D721Med (cell line): ENCODE data around the gene TBL3.

Experiments used
- DNase-seq: peaks from one replicate; pipeline ENCODE4 v3.0.0; 2011; ENCODE audit warnings: low spot score; ENCODE audit not compliant: insufficient read length
- FAIRE-seq: peaks from 2 replicates; lab custom pipeline; 2011; peaks lifted over from hg19 to GRCh38; lab: Jason Lieb, UNC
- CTCF ChIP-seq: IDR thresholded peaks from 2 replicates; pipeline ENCODE4 v1.5.1; 2012; ENCODE audit warnings: mild to moderate bottlenecking, control low read depth; ENCODE audit not compliant: insufficient read depth; ENCODE audit errors: missing control alignments

The TBL3 gene

DNA sequence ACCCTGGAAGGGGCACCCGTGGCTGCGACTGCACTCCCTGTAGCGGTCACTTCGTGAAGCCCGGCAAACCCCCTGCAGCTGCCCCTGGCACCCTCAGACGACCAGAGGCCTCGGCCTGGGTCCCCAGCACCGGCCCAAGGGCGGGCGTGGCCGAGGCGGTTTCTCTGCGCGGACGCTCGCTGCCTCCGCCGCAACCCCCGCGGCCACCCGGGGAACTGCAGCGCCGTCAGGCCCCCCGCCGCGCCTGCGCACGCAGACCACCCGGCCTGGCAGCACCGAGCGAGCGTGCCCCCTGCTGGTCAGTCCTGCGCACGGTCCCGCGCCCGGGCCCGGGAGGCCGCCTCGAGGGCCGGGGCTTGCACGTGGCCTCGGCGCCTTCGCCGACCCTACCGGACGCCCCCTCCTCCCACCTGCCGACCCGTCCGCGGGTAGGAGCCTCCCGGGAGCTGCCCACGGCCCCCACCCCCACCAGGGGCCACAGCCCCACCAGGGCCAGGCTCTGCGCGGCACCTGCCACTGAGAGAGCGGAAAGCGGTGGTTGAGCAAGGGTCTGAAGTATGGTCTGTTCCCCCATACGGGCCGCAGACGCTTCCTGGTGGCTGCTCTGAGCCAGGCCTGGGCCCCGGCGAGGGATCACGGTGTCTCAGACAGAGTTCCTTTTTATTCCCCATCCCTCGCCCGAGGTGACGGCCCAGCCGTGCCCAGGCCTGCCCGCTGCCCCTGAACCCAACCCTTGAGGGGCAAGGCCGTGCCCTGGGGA lies 42.1 kb upstream of the TBL3 start:
- DNase-seq = peak; percentile 83
- no peak for FAIRE-seq
- TF ChIP-seq CTCF = peak; percentile 81

- FAIRE-seq (no peak), DNase-seq (no peak)
These were observed 41.5 kb upstream of the TBL3 start for GRCh38 chr16:1930338-1930720.

GRCh38 chr16:1932050-1933028 lies 39.5 kb upstream of the TBL3 start:
- FAIRE-seq = no peak
- no peak for DNase-seq
- TF ChIP-seq CTCF = no peak

More at GRCh38 chr16:1930338-1930720, 41.5 kb upstream of the TBL3 start:
- no peak for TF ChIP-seq CTCF

- FAIRE-seq = no peak
- no peak for TF ChIP-seq CTCF
- no peak for DNase-seq
These were observed 38.7 kb upstream of the TBL3 start for GRCh38 chr16:1933097-1933661.

DNA sequence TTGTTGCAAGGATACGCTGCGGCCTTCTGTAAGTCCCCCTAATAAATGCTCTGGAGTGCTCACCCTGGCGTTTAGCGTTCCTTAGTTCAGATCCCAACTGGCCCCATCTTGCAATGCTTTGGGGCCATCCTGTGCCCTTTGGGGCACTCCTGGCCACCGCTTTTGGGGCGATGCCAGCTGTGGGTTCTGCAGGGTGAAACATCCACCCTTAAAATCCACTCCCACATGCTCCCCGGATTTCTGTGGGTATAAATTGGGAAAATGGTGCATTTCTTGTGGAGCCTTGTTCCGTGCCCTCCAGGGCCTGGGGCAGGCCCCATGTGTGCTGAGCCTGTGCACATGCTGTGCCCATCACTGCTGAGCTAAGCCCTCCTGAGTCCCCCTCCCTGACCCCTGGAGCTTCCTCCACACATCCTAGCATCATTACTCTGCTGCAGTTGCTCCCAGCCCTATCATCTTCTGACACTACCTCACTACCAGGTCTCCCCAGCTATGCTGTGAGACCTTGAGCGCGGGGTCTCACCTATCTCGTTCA lies 34.8 kb upstream of the TBL3 start:
- FAIRE-seq = no peak
- TF ChIP-seq CTCF = no peak

GRCh38 chr16:1938316-1938715 lies 33.5 kb upstream of the TBL3 start:
- DNase-seq (no peak), FAIRE-seq (no peak)
- no peak for TF ChIP-seq CTCF

More for the DNA sequence above, 34.8 kb upstream of the TBL3 start:
- DNase-seq = no peak
